ENCODE results near the gene LMAN1L. TPM values are rescaled to one million over a fixed set of nuclear protein-coding genes. Genes with fewer than 3 reads are reported as not detected.

Gene LMAN1L
- total RNA-seq, 5 donors from 2014 or later (not counting 1 experiment from before 2014, with no cell fraction given), result 0.42 to 1.6 (median 0.44) TPM

GRCh38 chr15:74769463-74770025 lies 43.1 kb upstream of the LMAN1L start:
- 63% methylated on average over 4 of the region's 7 CpGs for WGBS (ENCODE audit: insufficient coverage)
- H3K4me1 Mint-ChIP-seq, result peaks cover 15 to 38% (median 25%) of the 10 kb centered on the region in 3 donors
- H3K4me3 Mint-ChIP-seq, result no peak overlapping the region
- DNase-seq (no peak), ATAC-seq (replicated peaks in 1 of 4) (no peak)
- H3K36me3 Mint-ChIP-seq, result no peaks in the 10 kb centered on the region
- Histone ChIP-seq H3K4me3 (ENCODE audit: control insufficient read depth in 1 of 2, extremely low read depth in 1 of 2, low read length in 1 of 2) (no peak overlapping the region), H3K9me3 (no peaks in the 10 kb centered on the region), H3K36me3 (ENCODE audit: control insufficient read depth in 2 of 2, extremely low read depth in 1 of 2, insufficient read depth in 1 of 2, low read length in 1 of 2) (no peaks in the 10 kb centered on the region), H3K4me1 (ENCODE audit: control insufficient read depth in 1 of 2, extremely low read depth in 1 of 2, insufficient read depth in 2 of 2, low read length in 2 of 2) (peaks cover 14 to 34% of the 10 kb centered on the region in 2 experiments), H3K27me3 (replicated peaks in 1 of 2; ENCODE audit: control insufficient read depth in 2 of 2, extremely low read depth in 1 of 2, insufficient read depth in 2 of 2, low read length in 1 of 2) (peaks cover 0 to 19% of the 10 kb centered on the region in 2 experiments), H3K27ac (ENCODE audit: low read length) (no peak overlapping the region)
- peaks cover 0 to 5% of the 10 kb centered on the region in 2 donors for H3K27me3 Mint-ChIP-seq
- H3K9me3 Mint-ChIP-seq, result no peaks in the 10 kb centered on the region
- no peak overlapping the region for H3K27ac Mint-ChIP-seq
- ChIA-PET POLR2A (interaction anchor here in 1 of 2 donors (0.6 kb wide), 1 partner anchor 59 kb away, joined by 3 read pairs; no protein-coding TSS in a partner anchor), CTCF (interaction anchor here (0.6 to 6.3 kb wide), 28 partner anchors 8 to 1575 kb away, joined by 3 to 139 read pairs (median 6); partner anchors contain the start of genes CSK (in 2 of the 2) and FAM219B (in 1 of the 2))

GRCh38 chr15:74770211-74770903 lies 42.3 kb upstream of the LMAN1L start:
- Mint-ChIP-seq H3K4me1 (peaks cover 18 to 44% (median 30%) of the 10 kb centered on the region in 3 donors), H3K4me3 (no peak overlapping the region), H3K36me3 (no peaks in the 10 kb centered on the region), H3K27me3 (peaks cover 0 to 5% of the 10 kb centered on the region in 2 donors), H3K27ac (no peak overlapping the region), H3K9me3 (no peaks in the 10 kb centered on the region)
- ChIA-PET POLR2A (interaction anchor here (0.6 to 1.0 kb wide), 2 partner anchors 30 to 156 kb away, joined by 3 to 9 read pairs; no protein-coding TSS in a partner anchor), CTCF (interaction anchor here (0.6 to 6.3 kb wide), 24 partner anchors 10 to 229 kb away, joined by 3 to 139 read pairs (median 10); partner anchors contain the start of genes ARID3B (in 1 of the 2), CSK (in 1 of the 2) and LMAN1L (in 1 of the 2))
- WGBS (ENCODE audit: insufficient coverage), result 50% methylated on average over 2 of the region's 4 CpGs
- ATAC-seq (replicated peaks in 1 of 4) (no peak), DNase-seq (peak in 1 of 35 experiments; percentile 10)
- Histone ChIP-seq H3K4me1 (ENCODE audit: control insufficient read depth in 1 of 2, extremely low read depth in 1 of 2, insufficient read depth in 2 of 2, low read length in 2 of 2) (peaks cover 14 to 41% of the 10 kb centered on the region in 2 experiments), H3K36me3 (ENCODE audit: control insufficient read depth in 2 of 2, extremely low read depth in 1 of 2, insufficient read depth in 1 of 2, low read length in 1 of 2) (no peaks in the 10 kb centered on the region), H3K27me3 (replicated peaks in 1 of 2; ENCODE audit: control insufficient read depth in 2 of 2, extremely low read depth in 1 of 2, insufficient read depth in 2 of 2, low read length in 1 of 2) (peaks cover 0 to 19% of the 10 kb centered on the region in 2 experiments), H3K27ac (ENCODE audit: low read length) (no peak overlapping the region), H3K4me3 (ENCODE audit: control insufficient read depth in 1 of 2, extremely low read depth in 1 of 2, low read length in 1 of 2) (no peak overlapping the region), H3K9me3 (no peaks in the 10 kb centered on the region)

GRCh38 chr15:74773329-74773728 lies 39.3 kb upstream of the LMAN1L start:
- peaks cover 0 to 3% of the 10 kb centered on the region in 2 donors for H3K27me3 Mint-ChIP-seq
- DNase-seq, result no peak

DNA sequence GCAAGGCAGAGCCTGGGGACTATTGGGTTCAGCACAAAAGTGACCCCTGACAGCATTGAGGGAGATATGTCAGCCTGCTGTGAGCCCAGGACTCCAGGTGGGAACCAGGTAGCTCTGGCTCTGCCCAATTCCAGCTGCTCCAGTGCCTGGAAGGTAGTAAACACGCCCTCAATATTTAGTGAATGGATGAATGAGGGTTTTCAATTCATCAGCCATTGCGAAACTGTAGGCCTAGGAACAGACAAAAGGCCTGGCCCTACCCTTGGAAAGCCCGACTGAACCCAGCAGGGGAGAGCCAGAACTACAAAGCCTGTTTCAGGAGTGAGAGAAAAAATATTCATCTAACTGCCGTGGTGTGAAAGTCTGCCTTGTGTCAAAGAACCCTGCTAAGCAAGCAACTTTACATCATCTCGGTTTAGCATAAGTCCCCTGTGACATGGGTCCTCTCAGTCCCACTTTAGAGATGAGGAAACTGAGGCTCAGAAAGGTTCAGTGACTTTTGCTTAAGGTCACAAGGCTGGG lies 38.8 kb upstream of the LMAN1L start:
- no peak overlapping the region for H3K4me3 ChIP-seq (ENCODE audit: control insufficient read depth in 1 of 2, extremely low read depth in 1 of 2, low read length in 1 of 2)
- no peak overlapping the region for H3K4me3 Mint-ChIP-seq
- H3K27ac Mint-ChIP-seq, result peak overlapping the region; percentile 82 to 99
- H3K36me3 ChIP-seq (ENCODE audit: control insufficient read depth in 2 of 2, extremely low read depth in 1 of 2, insufficient read depth in 1 of 2, low read length in 1 of 2), result no peaks in the 10 kb centered on the region
- ATAC-seq (replicated peaks in 1 of 4), result no peak
- no peaks in the 10 kb centered on the region for H3K9me3 ChIP-seq
- peaks cover 0 to under 1% of the 10 kb centered on the region in 2 donors for H3K27me3 Mint-ChIP-seq
- 69% methylated on average over 4 of the region's 5 CpGs for WGBS (ENCODE audit: insufficient coverage)
- peaks cover 0 to 6% of the 10 kb centered on the region in 2 experiments for H3K27me3 ChIP-seq (replicated peaks in 1 of 2; ENCODE audit: control insufficient read depth in 2 of 2, extremely low read depth in 1 of 2, insufficient read depth in 2 of 2, low read length in 1 of 2)
- H3K4me1 ChIP-seq (ENCODE audit: control insufficient read depth in 1 of 2, extremely low read depth in 1 of 2, insufficient read depth in 2 of 2, low read length in 2 of 2), result peaks cover 37 to 72% of the 10 kb centered on the region in 2 experiments
- H3K27ac ChIP-seq (ENCODE audit: low read length), result no peak overlapping the region
- POLR2A ChIA-PET, result interaction anchor here (0.6 to 1.1 kb wide), 3 partner anchors 16 to 140 kb away, joined by 4 to 5 read pairs (median 4); no protein-coding TSS in a partner anchor
- peaks cover 49 to 75% (median 61%) of the 10 kb centered on the region in 3 donors for H3K4me1 Mint-ChIP-seq
- no peaks in the 10 kb centered on the region for H3K36me3 Mint-ChIP-seq
- no peaks in the 10 kb centered on the region for H3K9me3 Mint-ChIP-seq
- CTCF ChIA-PET, result interaction anchor here (1.6 to 6.4 kb wide), 5 partner anchors 14 to 141 kb away, joined by 5 to 139 read pairs (median 58); no protein-coding TSS in a partner anchor
- no peak for DNase-seq

More at GRCh38 chr15:74773329-74773728, 39.3 kb upstream of the LMAN1L start:
- ATAC-seq (replicated peaks in 1 of 4), result no peak
- Histone ChIP-seq H3K4me3 (ENCODE audit: control insufficient read depth in 1 of 2, extremely low read depth in 1 of 2, low read length in 1 of 2) (no peak overlapping the region), H3K4me1 (ENCODE audit: control insufficient read depth in 1 of 2, extremely low read depth in 1 of 2, insufficient read depth in 2 of 2, low read length in 2 of 2) (peaks cover 33 to 71% of the 10 kb centered on the region in 2 experiments), H3K27ac (ENCODE audit: low read length) (no peak overlapping the region), H3K9me3 (no peaks in the 10 kb centered on the region), H3K27me3 (replicated peaks in 1 of 2; ENCODE audit: control insufficient read depth in 2 of 2, extremely low read depth in 1 of 2, insufficient read depth in 2 of 2, low read length in 1 of 2) (peaks cover 0 to 11% of the 10 kb centered on the region in 2 experiments), H3K36me3 (ENCODE audit: control insufficient read depth in 2 of 2, extremely low read depth in 1 of 2, insufficient read depth in 1 of 2, low read length in 1 of 2) (no peaks in the 10 kb centered on the region)
- Mint-ChIP-seq H3K9me3 (no peaks in the 10 kb centered on the region), H3K4me1 (peaks cover 48 to 74% (median 60%) of the 10 kb centered on the region in 3 donors), H3K4me3 (no peak overlapping the region), H3K27ac (peak overlapping the region; percentile 82 to 99), H3K36me3 (no peaks in the 10 kb centered on the region)
- WGBS (ENCODE audit: insufficient coverage), result 95% methylated on average over 5 of the region's 5 CpGs
- ChIA-PET CTCF (interaction anchor here (1.6 to 6.3 kb wide), 4 partner anchors 21 to 141 kb away, joined by 5 to 139 read pairs (median 46); no protein-coding TSS in a partner anchor), POLR2A (interaction anchor here in 1 of 2 donors (0.6 kb wide), 1 partner anchor 16 kb away, joined by 5 read pairs; no protein-coding TSS in a partner anchor)

- peak overlapping the region in 1 of 3 donors; percentile 4 for H3K4me3 Mint-ChIP-seq
Measured at GRCh38 chr15:74775132-74775562, 37.5 kb upstream of the LMAN1L start.

More at GRCh38 chr15:74775132-74775562, 37.5 kb upstream of the LMAN1L start:
- WGBS (ENCODE audit: insufficient coverage), result 65% methylated on average over 2 of the region's 5 CpGs
- Histone ChIP-seq H3K9me3 (no peaks in the 10 kb centered on the region), H3K27ac (ENCODE audit: low read length) (peak overlapping the region; percentile 11), H3K4me1 (ENCODE audit: control insufficient read depth in 1 of 2, extremely low read depth in 1 of 2, insufficient read depth in 2 of 2, low read length in 2 of 2) (peaks cover 48 to 81% of the 10 kb centered on the region in 2 experiments), H3K4me3 (ENCODE audit: control insufficient read depth in 1 of 2, extremely low read depth in 1 of 2, low read length in 1 of 2) (no peak overlapping the region), H3K36me3 (ENCODE audit: control insufficient read depth in 2 of 2, extremely low read depth in 1 of 2, insufficient read depth in 1 of 2, low read length in 1 of 2) (no peaks in the 10 kb centered on the region), H3K27me3 (replicated peaks in 1 of 2; ENCODE audit: control insufficient read depth in 2 of 2, extremely low read depth in 1 of 2, insufficient read depth in 2 of 2, low read length in 1 of 2) (peaks cover 0 to 3% of the 10 kb centered on the region in 2 experiments)
- no peak for DNase-seq
- Mint-ChIP-seq H3K9me3 (no peaks in the 10 kb centered on the region), H3K4me1 (peaks cover 60 to 87% (median 74%) of the 10 kb centered on the region in 3 donors), H3K36me3 (no peaks in the 10 kb centered on the region), H3K27ac (peak overlapping the region; percentile 99), H3K27me3 (no peaks in the 10 kb centered on the region)
- ChIA-PET CTCF (interaction anchor here (0.5 to 10.2 kb wide), 5 partner anchors 9 to 283 kb away, joined by 3 to 158 read pairs (median 7); no protein-coding TSS in a partner anchor), POLR2A (no interaction called here)
- ATAC-seq (replicated peaks in 1 of 4), result no peak

Data from T-cell (primary cell).